ENCODE measurements around the gene SH3TC1. TPM values are rescaled to one million over a fixed set of nuclear protein-coding genes. Genes with fewer than 3 reads are reported as not detected.

SH3TC1 gene
- total and polyA plus RNA-seq, 2 of the 8 experiments (the other 6 are each of a cell fraction or from before 2014, with no cell fraction given) = 0.15 TPM; not detected in 1

GRCh38 chr4:8151165-8151650 lies 47.9 kb upstream of the SH3TC1 start (continued):
- TF ChIP-seq BCL11A (IDR thresholded peaks at IDR 0.05; ENCODE audit: low read depth in 2 of 2, low read length in 2 of 2) (no peak), YY1 (IDR thresholded peaks at IDR 0.05; ENCODE audit: low read depth, low read length) (no peak), ASH2L (IDR thresholded peaks at IDR 0.05; ENCODE audit: low read length) (no peak)
